ENCODE results near the gene TEAD2. TPM values are rescaled to one million over a fixed set of nuclear protein-coding genes. Genes with fewer than 3 reads are reported as not detected.

TEAD2 gene
- total and polyA plus RNA-seq, 2 donors (not counting 1 experiment from before 2014, with no cell fraction given), result 5.8 to 12.0 TPM

GRCh38 chr19:49396738-49397505, 34.7 kb upstream of the TEAD2 start:
- Mint-ChIP-seq H3K27ac (peak overlapping the region; percentile 53), H3K4me3 (no peak overlapping the region), H3K9me3 (ENCODE audit: insufficient read depth) (no peaks in the 10 kb centered on the region), H3K27me3 (no peaks in the 10 kb centered on the region), H3K4me1 (peaks cover 3% of the 10 kb centered on the region)
- Histone ChIP-seq H3K4me3 (ENCODE audit: control extremely low read depth in 1 of 5, extremely low read depth in 1 of 5, insufficient read depth in 1 of 5, low read depth in 2 of 5, low read length in 4 of 5) (no peak overlapping the region), H3K27ac (ENCODE audit: low read length in 2 of 2) (no peak overlapping the region), H3K4me2 (replicated peaks; ENCODE audit: low read depth, low read length, poor library complexity, severe bottlenecking) (no peak overlapping the region), H2AFZ (ENCODE audit: insufficient read depth, low read depth, low read length, poor library complexity, severe bottlenecking) (no peak overlapping the region), H3K9me3 (ENCODE audit: control extremely low read depth in 1 of 3, control insufficient read depth in 2 of 3, insufficient read depth in 1 of 3, low read length in 2 of 3) (no peaks in the 10 kb centered on the region), H4K20me1 (ENCODE audit: control insufficient read depth, insufficient read depth, low read length, poor library complexity, severe bottlenecking) (no peaks in the 10 kb centered on the region), H3K79me2 (ENCODE audit: control insufficient read depth, insufficient read depth, low read length) (no peaks in the 10 kb centered on the region), H3K4me1 (ENCODE audit: control insufficient read depth in 2 of 2, insufficient read depth in 2 of 2, low read length in 2 of 2) (peaks cover 3 to 5% of the 10 kb centered on the region in 2 donors), H3K36me3 (replicated peaks in 1 of 2; ENCODE audit: control extremely low read depth in 1 of 2, control insufficient read depth in 1 of 2, extremely low read depth in 1 of 2, insufficient read depth in 2 of 2, low read length in 1 of 2) (no peaks in the 10 kb centered on the region), H3K9ac (ENCODE audit: low read length) (no peak overlapping the region), H3K27me3 (replicated peaks in 1 of 4; ENCODE audit: control extremely low read depth in 1 of 4, control insufficient read depth in 3 of 4, insufficient read depth in 4 of 4, low read length in 3 of 4) (no peaks in the 10 kb centered on the region)
- no peak for TF ChIP-seq EZH2 (IDR thresholded peaks at IDR 0.05; ENCODE audit: borderline replicate concordance, insufficient read depth, low read depth, low read length, poor library complexity, severe bottlenecking)
- ChIA-PET CTCF (interaction anchor here (0.6 to 1.3 kb wide), 2 partner anchors 18 to 23 kb away, joined by 3 read pairs; no protein-coding TSS in a partner anchor), POLR2A (no interaction called here)
- no peak for DNase-seq
- 96% methylated on average over 7 of the region's 8 CpGs for WGBS (ENCODE audit: insufficient coverage)
- intact Hi-C loops (cut with micrococcal nuclease), result no loop called here
- ATAC-seq (ENCODE audit: low read depth), result no peak

- POLR2A ChIA-PET, result no interaction called here
- Histone ChIP-seq H4K20me1 (ENCODE audit: control insufficient read depth, insufficient read depth, low read length, poor library complexity, severe bottlenecking) (no peaks in the 10 kb centered on the region), H3K9me3 (ENCODE audit: control extremely low read depth in 1 of 3, control insufficient read depth in 2 of 3, insufficient read depth in 1 of 3, low read length in 2 of 3) (no peaks in the 10 kb centered on the region), H3K4me3 (ENCODE audit: control extremely low read depth in 1 of 5, extremely low read depth in 1 of 5, insufficient read depth in 1 of 5, low read depth in 2 of 5, low read length in 4 of 5) (no peak overlapping the region), H3K9ac (ENCODE audit: low read length) (no peak overlapping the region), H3K79me2 (ENCODE audit: control insufficient read depth, insufficient read depth, low read length) (no peaks in the 10 kb centered on the region), H3K27ac (ENCODE audit: low read length in 2 of 2) (no peak overlapping the region), H3K4me2 (replicated peaks; ENCODE audit: low read depth, low read length, poor library complexity, severe bottlenecking) (no peak overlapping the region), H2AFZ (ENCODE audit: insufficient read depth, low read depth, low read length, poor library complexity, severe bottlenecking) (no peak overlapping the region), H3K36me3 (replicated peaks in 1 of 2; ENCODE audit: control extremely low read depth in 1 of 2, control insufficient read depth in 1 of 2, extremely low read depth in 1 of 2, insufficient read depth in 2 of 2, low read length in 1 of 2) (no peaks in the 10 kb centered on the region), H3K27me3 (replicated peaks in 1 of 4; ENCODE audit: control extremely low read depth in 1 of 4, control insufficient read depth in 3 of 4, insufficient read depth in 4 of 4, low read length in 3 of 4) (no peaks in the 10 kb centered on the region), H3K4me1 (ENCODE audit: control insufficient read depth in 2 of 2, insufficient read depth in 2 of 2, low read length in 2 of 2) (peaks cover 13 to 16% of the 10 kb centered on the region in 2 donors)
- CTCF ChIA-PET, result interaction anchor here (0.5 to 0.6 kb wide), 2 partner anchors 48 to 170 kb away, joined by 3 to 4 read pairs; no protein-coding TSS in a partner anchor
- no peak overlapping the region for H3K4me3 Mint-ChIP-seq
- H3K27me3 Mint-ChIP-seq, result no peaks in the 10 kb centered on the region
- peak overlapping the region; percentile 46 for H3K27ac Mint-ChIP-seq
- WGBS (ENCODE audit: insufficient coverage), result 81% methylated on average over 7 of the region's 15 CpGs
- no peaks in the 10 kb centered on the region for H3K9me3 Mint-ChIP-seq (ENCODE audit: insufficient read depth)
- ATAC-seq (ENCODE audit: low read depth) (no peak), DNase-seq (no peak)
- intact Hi-C loops (cut with micrococcal nuclease), result no loop called here
- TF ChIP-seq EZH2 (IDR thresholded peaks at IDR 0.05; ENCODE audit: borderline replicate concordance, insufficient read depth, low read depth, low read length, poor library complexity, severe bottlenecking) (no peak), CTCF (IDR thresholded peaks at IDR 0.05) (no peak)
- H3K4me1 Mint-ChIP-seq, result peaks cover 13% of the 10 kb centered on the region
These were observed 33.6 kb upstream of the TEAD2 start for GRCh38 chr19:49395581-49396407.

Data from B cell (primary cell).